ENCODE measurements around the gene MAML3.

GRCh38 chr4:139833151-139833910 lies 320.7 kb downstream of the MAML3 start:
- TF ChIP-seq POLR2A (IDR thresholded peaks at IDR 0.05; ENCODE audit: extremely low read depth, insufficient read length): no peak
- TF ChIP-seq, protein P1, sequence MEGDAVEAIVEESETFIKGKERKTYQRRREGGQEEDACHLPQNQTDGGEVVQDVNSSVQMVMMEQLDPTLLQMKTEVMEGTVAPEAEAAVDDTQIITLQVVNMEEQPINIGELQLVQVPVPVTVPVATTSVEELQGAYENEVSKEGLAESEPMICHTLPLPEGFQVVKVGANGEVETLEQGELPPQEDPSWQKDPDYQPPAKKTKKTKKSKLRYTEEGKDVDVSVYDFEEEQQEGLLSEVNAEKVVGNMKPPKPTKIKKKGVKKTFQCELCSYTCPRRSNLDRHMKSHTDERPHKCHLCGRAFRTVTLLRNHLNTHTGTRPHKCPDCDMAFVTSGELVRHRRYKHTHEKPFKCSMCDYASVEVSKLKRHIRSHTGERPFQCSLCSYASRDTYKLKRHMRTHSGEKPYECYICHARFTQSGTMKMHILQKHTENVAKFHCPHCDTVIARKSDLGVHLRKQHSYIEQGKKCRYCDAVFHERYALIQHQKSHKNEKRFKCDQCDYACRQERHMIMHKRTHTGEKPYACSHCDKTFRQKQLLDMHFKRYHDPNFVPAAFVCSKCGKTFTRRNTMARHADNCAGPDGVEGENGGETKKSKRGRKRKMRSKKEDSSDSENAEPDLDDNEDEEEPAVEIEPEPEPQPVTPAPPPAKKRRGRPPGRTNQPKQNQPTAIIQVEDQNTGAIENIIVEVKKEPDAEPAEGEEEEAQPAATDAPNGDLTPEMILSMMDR (IDR thresholded peaks at IDR 0.05; ENCODE audit: low read depth, low read length): no peak
- TF ChIP-seq MYC (IDR thresholded peaks at IDR 0.05; ENCODE audit: low read depth, low read length): no peak
- TF ChIP-seq, protein P2, sequence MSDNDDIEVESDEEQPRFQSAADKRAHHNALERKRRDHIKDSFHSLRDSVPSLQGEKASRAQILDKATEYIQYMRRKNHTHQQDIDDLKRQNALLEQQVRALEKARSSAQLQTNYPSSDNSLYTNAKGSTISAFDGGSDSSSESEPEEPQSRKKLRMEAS (IDR thresholded peaks at IDR 0.05; ENCODE audit: low read depth, low read length): no peak

Measured in NB4 (cell line).